Fibroblast of pulmonary artery (primary cell): ENCODE data around the gene ZNF33B.
A peak's percentile ranks its signal among the peaks of the same experiment; 100 is the strongest.
"Not testable (repeated sequence)": the region's sequence is repeated elsewhere in the genome, so short reads cannot be mapped to it uniquely, and the experiment has no call there.

Experiments used
- DNase-seq: peaks from one replicate; pipeline ENCODE4 v3.0.0-alpha.2; 2010; ENCODE audit warnings: low read depth
- H3K4me3 ChIP-seq: replicated peaks from 2 replicates; pipeline ENCODE4 v1.5.1; 2011; ENCODE audit warnings: low read depth, mild to moderate bottlenecking, control low read depth, low read length, moderate library complexity
- TF ChIP-seq, protein P1 (sequence below): IDR thresholded peaks from 2 replicates; pipeline ENCODE4 v1.5.1; 2011; ENCODE audit warnings: mild to moderate bottlenecking, control low read depth, low read length, inconsistent platforms; ENCODE audit errors: missing control alignments

Gene ZNF33B

DNA sequence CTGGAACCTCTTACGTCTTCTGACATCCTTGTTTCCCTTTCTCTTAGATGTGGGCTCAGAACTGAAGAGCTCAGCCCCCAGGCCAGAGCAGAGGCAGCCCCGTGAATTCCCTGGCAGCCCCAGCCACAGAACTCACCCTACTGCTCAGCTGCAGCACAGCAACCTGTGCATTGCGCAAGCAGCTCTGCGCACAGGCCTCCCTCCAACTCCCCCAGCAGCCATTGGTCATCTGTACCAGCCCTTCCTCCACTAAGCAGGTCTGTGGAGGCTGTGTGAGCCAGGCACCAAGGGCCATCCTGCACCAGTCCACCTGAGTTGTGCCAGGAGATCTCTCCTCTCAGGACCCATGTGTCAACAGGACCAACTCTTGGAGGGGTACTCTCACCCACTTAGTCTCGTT, 54.5 kb downstream of the ZNF33B start:
- no peak for DNase-seq
- no peak overlapping the region for H3K4me3 ChIP-seq
- TF ChIP-seq, protein P1, sequence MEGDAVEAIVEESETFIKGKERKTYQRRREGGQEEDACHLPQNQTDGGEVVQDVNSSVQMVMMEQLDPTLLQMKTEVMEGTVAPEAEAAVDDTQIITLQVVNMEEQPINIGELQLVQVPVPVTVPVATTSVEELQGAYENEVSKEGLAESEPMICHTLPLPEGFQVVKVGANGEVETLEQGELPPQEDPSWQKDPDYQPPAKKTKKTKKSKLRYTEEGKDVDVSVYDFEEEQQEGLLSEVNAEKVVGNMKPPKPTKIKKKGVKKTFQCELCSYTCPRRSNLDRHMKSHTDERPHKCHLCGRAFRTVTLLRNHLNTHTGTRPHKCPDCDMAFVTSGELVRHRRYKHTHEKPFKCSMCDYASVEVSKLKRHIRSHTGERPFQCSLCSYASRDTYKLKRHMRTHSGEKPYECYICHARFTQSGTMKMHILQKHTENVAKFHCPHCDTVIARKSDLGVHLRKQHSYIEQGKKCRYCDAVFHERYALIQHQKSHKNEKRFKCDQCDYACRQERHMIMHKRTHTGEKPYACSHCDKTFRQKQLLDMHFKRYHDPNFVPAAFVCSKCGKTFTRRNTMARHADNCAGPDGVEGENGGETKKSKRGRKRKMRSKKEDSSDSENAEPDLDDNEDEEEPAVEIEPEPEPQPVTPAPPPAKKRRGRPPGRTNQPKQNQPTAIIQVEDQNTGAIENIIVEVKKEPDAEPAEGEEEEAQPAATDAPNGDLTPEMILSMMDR = no peak

DNA sequence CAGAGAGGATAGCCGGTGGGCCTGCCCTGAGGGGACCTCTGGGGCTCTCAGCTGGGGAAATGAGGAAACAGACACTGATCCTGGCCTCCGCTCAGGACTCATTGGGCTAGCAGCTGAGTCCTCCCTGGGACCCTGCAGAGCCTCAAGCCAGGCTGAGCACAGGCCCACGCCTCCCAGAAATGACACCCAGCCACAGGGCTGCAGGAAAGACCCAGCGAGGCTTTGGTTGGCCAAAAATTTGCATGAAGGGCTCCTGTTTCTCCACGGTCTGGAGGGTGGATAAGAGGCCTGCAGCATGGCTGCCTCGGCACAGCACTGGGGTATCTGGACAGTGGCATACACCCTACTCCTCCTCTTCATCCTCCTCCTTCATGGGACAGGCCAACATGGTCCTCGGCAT, 60.4 kb downstream of the ZNF33B start:
- no peak for DNase-seq
- H3K4me3 ChIP-seq = no peak overlapping the region
- TF ChIP-seq, protein P1 = no peak

GRCh38 chr10:42576338-42576737, 62.0 kb downstream of the ZNF33B start:
- no peak for DNase-seq
- TF ChIP-seq, protein P1 = no peak

GRCh38 chr10:42574336-42574735, 64.0 kb downstream of the ZNF33B start:
- TF ChIP-seq, protein P1 = no peak
- H3K4me3 ChIP-seq = no peak overlapping the region
- DNase-seq = no peak

More at GRCh38 chr10:42576338-42576737, 62.0 kb downstream of the ZNF33B start:
- H3K4me3 ChIP-seq = no peak overlapping the region

DNA sequence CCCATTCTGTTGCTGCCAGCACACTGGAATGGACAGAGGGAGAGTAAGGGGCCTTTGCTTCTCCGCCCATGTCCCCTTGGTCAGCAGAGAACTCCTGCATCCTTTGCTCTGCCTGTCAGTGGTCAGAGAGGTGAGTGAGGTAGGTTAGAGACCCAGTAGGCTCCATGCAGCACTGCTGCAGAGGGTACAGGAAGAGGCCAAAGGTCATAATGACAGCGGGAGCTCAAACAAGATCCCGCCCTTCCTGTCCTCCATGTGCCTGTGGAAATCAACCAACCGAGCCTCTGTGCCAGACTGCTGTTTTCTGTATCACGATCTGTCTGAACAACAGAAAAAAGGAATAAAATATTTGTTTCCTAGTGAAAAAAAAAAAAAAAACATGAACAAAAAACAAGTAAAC, 81.4 kb downstream of the ZNF33B start:
- no peak for DNase-seq
- TF ChIP-seq, protein P1 = no peak
- no peak overlapping the region for H3K4me3 ChIP-seq

DNA sequence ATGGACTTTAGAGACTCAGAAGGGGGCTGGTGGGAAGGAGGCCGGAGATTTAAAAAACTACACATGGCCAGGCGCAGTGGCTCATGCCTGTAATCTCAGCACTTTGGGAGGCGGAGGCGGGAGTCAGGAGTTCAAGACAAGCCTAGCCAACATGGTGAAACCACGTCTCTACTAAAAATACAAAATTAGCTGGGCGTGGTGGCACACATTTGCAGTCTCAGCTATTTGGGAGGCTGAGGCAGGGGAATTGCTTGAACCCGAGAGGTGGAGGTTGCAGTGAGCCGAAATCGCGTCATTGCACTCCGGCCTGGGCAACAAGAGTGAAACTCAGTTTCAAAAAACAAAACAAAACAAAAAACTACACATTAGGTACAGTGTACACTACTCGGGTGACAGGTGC, 84.8 kb downstream of the ZNF33B start:
- DNase-seq = not testable (repeated sequence)
- peak overlapping the region; percentile 92 for H3K4me3 ChIP-seq

GRCh38 chr10:42553064-42553407, 85.3 kb downstream of the ZNF33B start:
- TF ChIP-seq, protein P1 = no peak
- no peak for DNase-seq
- H3K4me3 ChIP-seq = peak overlapping the region; percentile 92
